NCI-H2196 treated with DMSO at 0.1 percent for 48 hours (cell line): ENCODE data around the gene ERVW-1.
A peak's percentile ranks its signal among the peaks of the same experiment; 100 is the strongest.
"Not testable (repeated sequence)": the region's sequence is repeated elsewhere in the genome, so short reads cannot be mapped to it uniquely, and the experiment has no call there.

Experiments
- DNase-seq: peaks from one replicate; lab custom pipeline; 2025; ENCODE audit not compliant: unreplicated experiment; lab: John Stamatoyannopoulos, UW

The ERVW-1 gene

GRCh38 chr7:92473989-92474388, 3.8 kb downstream of the ERVW-1 start:
- DNase-seq, result not testable (repeated sequence)

DNA sequence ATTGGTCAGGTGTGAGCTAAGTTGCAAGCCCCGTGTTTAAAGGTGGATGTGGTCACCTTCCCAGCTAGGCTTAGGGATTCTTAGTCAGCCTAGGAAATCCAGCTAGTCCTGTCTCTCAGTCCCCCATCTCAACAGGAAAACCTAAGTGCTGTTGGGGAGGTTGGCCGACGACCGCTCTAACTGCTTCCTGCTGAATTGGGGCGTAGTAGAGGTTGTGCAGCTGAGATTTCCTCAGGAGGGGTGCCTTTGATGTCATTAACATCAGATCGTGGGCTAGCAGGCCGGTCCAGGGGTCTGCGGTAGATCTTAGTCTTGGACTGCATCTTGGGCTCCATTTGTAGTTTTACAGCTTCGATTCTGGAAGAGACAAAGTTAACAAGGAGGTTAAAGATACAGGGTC, 9.2 kb downstream of the ERVW-1 start:
- not testable (repeated sequence) for DNase-seq

- DNase-seq, result no peak
These were observed 11.1 kb downstream of the ERVW-1 start for GRCh38 chr7:92466682-92467081.

- no peak for DNase-seq
These were observed 13.2 kb downstream of the ERVW-1 start for GRCh38 chr7:92464515-92464914.

DNA sequence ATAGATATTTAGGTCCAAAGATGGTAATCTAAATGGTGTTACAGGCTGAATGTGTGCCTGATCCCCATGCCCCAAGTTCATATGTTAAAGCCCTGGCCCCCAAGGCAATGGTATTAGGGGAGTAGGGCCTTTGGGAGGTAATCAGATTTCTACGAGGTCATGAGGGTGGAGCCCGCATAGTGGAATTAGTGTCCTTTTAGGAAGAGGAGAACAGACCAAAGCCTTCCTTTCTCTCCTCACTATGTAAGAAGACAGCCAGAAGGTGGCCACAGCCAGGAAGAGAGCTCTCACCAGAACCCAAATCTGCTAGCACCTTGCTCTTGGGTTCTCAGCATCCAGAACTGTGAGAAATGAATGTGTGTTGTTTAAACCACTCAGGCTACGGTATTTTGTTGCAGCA, 15.2 kb downstream of the ERVW-1 start:
- DNase-seq, result no peak

- DNase-seq, result peak; percentile 69
These were observed 16.4 kb downstream of the ERVW-1 start for GRCh38 chr7:92461027-92462003.

GRCh38 chr7:92460510-92460909, 17.2 kb downstream of the ERVW-1 start:
- DNase-seq, result no peak

DNA sequence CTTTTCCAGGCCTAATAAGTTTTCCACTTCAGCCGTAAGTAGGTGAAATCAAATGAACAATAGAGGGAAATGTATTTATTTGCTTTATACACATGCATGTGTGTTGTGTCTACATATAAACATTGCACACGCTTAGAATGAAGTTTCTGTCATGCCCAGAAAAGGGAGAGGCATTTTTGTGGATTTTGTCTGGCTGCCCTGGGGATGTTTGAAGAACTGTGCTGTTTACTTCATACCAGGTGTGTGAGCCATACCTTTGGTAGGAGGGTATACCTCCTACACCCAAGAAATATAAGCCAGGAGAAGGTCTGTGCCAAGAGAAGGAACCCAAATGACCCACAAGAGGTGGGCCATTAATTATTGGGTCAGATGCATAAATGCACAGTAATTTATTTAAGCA, 17.6 kb downstream of the ERVW-1 start:
- DNase-seq, result no peak

- DNase-seq, result no peak
These were observed 21.5 kb downstream of the ERVW-1 start for GRCh38 chr7:92456236-92456635.

GRCh38 chr7:92451645-92452044, 26.1 kb downstream of the ERVW-1 start:
- DNase-seq, result no peak

DNA sequence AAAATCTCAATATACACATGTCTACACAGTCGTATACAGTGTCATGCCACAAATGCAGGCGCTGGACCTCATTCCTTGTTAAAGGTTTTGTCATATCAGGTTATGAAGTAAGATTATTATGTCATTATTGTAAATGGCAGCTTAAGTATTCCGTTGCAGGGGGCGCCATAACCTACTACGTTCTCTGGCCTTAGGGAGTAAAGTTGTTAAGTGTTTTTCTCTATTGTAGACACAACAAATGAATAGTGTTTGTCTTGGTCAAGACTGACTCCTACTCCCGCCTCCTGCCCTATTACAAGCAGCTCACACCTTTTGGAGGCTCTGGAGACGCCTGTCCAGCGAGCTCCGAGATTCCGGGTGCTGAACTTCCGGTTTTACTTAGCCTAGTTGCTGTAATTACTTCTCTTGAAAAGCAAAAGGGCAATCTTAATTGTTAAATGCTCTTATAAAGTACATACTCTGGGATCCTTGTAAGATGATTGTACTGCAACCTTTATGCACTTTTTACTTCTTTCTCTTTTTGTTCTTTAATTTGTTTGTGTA, 29.5 kb downstream of the ERVW-1 start:
- DNase-seq, result peak; percentile 78

GRCh38 chr7:92447345-92448204, 30.2 kb downstream of the ERVW-1 start, which contains the start of gene GATAD1:
GATAD1 (plus strand) TSS chr7:92447482; CDS start chr7:92447730, 248 bp downstream.
- peak; percentile 97 for DNase-seq

DNA sequence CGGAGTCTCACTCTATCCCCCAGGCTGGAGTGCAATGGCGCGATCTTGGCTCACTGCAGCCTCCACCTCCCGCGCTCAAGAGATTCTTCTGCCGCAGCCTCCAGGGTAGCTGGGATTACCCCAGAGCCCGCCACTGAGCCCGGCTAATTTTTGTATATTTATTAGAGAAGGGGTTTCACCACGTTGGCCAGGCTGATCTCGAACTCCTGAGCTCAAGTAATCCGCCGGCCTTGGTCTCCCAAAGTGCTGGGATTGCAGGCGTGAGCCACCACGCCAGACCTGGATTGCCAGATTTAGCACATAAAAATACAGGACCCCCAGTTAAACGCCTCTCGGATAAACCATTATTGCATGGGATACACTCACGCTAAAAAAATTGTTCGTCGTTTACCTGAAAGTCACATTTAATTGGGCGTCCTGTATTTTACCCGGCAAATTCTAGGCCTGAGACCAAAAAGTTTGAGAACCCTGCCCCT, 30.8 kb downstream of the ERVW-1 start:
- DNase-seq, result no peak

- DNase-seq, result not testable (repeated sequence)
These were observed 35.0 kb downstream of the ERVW-1 start for GRCh38 chr7:92442720-92443119.

GRCh38 chr7:92437956-92438491, 39.7 kb downstream of the ERVW-1 start:
- no peak for DNase-seq

DNA sequence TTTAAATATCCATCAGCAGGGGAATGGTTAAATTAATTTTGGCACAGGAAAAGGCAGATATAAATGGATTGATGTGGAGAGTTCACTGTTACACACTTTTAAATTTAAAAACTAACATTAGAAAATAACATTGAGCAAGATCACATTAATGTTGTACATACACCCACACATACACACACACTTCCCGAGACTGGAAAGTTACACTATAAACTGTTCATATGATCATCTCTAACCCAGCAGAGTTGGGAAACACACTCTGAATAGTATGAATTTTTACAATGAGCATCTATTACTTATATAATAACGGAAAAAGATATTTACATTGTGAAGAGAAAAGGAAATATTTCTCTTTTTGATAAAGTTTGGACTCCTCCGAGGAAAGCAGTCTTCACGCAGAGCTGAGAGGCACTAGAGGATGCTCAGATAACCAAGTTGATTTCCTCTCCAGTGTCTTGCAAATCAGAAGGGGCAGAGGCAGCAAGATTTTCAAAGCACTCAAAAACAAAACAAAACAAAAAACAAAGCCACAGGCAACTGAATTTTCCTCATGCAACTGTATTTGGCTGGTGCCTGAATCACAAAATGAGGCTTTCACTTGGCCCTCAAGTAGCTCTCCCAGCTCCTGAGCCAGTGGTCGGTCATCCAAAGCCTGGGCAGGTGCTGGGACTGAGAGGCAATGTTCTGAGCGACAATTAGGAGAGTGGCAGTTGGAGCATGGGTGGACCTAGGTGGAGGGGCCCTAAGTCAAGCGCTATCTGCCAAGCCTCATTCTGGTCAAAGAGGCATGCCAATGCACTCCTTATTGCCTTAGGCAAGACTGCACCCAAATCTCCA, 40.9 kb downstream of the ERVW-1 start:
- DNase-seq, result no peak

- DNase-seq, result no peak
These were observed 42.2 kb downstream of the ERVW-1 start for GRCh38 chr7:92435542-92435941.

GRCh38 chr7:92433019-92433418, 44.7 kb downstream of the ERVW-1 start:
- no peak for DNase-seq

DNA sequence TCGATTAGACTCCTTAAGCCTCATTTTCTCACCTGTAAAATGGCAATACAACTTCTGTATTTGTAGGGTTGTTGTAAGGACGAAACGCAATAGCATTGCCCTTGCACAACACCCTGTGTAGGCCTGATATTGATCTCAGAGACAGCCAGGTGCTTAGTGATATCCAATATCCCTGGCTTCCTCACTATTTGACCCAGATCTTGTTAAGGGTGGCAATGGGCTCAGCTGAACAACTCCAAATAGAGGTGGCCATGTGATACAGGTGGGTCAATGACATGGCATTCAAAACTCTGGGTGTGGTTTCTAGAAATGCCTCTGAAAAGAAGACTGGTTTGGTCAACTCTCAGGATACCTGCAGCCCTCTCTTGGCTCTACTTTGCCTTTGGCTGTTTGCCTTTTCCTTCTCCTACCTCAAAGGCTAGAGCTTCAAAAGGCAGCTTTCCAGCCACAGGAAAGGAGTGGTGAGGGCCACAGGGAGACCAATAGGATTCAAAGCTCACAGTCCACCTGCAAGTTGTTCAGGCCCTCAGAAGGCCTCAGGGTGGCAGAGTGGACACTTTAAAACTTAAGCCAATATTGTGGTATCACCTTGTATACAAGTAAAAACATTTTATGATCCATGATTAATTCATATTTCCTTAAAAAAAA, 45.3 kb downstream of the ERVW-1 start:
- DNase-seq, result peak; percentile 74

- DNase-seq, result no peak
These were observed 50.6 kb downstream of the ERVW-1 start for GRCh38 chr7:92427193-92427592.
